Measurements from ENCODE around the gene TRAPPC10.

DNA sequence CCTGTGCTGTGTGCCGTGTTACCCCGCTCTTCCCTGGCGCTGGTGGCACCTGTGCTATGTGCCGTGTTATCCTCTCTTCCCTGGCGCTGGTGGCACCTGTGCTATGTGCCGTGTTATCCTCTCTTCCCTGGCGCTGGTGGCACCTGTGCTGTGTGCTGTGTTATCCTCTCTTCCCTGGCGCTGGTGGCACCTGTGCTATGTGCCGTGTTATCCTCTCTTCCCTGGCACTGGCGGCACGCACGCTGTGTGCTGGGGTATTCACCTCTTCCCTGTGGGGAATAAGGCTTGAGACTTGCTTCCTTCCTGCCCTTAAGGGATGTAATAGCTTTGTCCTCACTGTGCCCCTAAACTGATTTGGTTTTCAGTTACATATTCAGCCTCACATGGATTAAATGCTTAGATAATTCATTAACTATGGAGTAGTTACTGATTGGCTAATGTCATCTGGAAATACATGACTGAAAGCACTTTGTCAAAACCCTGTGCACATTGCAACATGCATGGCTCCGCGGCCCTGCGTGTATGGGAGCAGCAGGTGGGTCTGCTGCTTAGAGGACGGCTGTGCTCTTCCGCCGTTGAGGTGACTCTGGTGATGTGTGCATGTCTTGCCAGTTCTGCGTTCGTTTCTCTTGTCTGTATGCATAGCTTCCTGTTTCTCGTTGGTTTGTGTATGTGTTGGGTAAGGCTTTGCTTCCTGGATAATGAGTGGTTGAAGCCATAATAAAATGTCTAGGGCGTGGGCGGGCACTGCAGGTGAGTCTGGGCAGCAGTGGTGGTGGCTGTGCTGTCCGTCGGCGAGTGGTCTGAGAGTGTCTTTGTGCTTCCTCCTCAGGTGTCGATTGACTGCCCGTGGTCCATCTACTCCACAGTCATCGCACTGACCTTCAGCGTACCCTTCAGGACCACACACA, 77.1 kb downstream of the TRAPPC10 start:
- TF ChIP-seq PHB2 (IDR thresholded peaks at IDR 0.05; ENCODE audit: low read depth) (no peak), SMC3 (conservative IDR thresholded peaks at IDR 0.05; ENCODE audit: insufficient read depth, low read depth, low read length) (no peak), POLR2B (IDR thresholded peaks at IDR 0.05; ENCODE audit: low read depth, partially characterized antibody) (no peak), HNRNPH1 (optimal IDR thresholded peaks at IDR 0.05; ENCODE audit: low read depth, low read length) (no peak), MAFK (IDR thresholded peaks at IDR 0.05; ENCODE audit: low read length) (no peak), YY1 (IDR thresholded peaks at IDR 0.05; ENCODE audit: borderline replicate concordance in 1 of 3, control insufficient read depth in 1 of 3, extremely low read depth in 1 of 3, insufficient read depth in 3 of 3, insufficient read length in 1 of 3, insufficient replicate concordance in 2 of 3, low read depth in 1 of 3, low read length in 2 of 3) (no peak), SETDB1 (IDR thresholded peaks at IDR 0.05; ENCODE audit: low read length) (no peak), EZH2 (IDR thresholded peaks at IDR 0.05; ENCODE audit: borderline replicate concordance, low read depth, low read length) (no peak), EGR1 (conservative IDR thresholded peaks at IDR 0.05) (no peak), POLR2AphosphoS5 (IDR thresholded peaks at IDR 0.05; ENCODE audit: control insufficient read depth, insufficient read depth, low read depth, low read length) (no peak), ZNF644 (tag; IDR thresholded peaks at IDR 0.05; ENCODE audit: low read depth) (no peak)
- TF ChIP-seq, protein P1, sequence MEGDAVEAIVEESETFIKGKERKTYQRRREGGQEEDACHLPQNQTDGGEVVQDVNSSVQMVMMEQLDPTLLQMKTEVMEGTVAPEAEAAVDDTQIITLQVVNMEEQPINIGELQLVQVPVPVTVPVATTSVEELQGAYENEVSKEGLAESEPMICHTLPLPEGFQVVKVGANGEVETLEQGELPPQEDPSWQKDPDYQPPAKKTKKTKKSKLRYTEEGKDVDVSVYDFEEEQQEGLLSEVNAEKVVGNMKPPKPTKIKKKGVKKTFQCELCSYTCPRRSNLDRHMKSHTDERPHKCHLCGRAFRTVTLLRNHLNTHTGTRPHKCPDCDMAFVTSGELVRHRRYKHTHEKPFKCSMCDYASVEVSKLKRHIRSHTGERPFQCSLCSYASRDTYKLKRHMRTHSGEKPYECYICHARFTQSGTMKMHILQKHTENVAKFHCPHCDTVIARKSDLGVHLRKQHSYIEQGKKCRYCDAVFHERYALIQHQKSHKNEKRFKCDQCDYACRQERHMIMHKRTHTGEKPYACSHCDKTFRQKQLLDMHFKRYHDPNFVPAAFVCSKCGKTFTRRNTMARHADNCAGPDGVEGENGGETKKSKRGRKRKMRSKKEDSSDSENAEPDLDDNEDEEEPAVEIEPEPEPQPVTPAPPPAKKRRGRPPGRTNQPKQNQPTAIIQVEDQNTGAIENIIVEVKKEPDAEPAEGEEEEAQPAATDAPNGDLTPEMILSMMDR (IDR thresholded peaks at IDR 0.05 in 2 of 3, conservative IDR thresholded peaks at IDR 0.05 in 1 of 3; ENCODE audit: insufficient read depth in 2 of 3, low read depth in 1 of 3, low read length in 3 of 3): no peak
- TF ChIP-seq, protein P2, sequence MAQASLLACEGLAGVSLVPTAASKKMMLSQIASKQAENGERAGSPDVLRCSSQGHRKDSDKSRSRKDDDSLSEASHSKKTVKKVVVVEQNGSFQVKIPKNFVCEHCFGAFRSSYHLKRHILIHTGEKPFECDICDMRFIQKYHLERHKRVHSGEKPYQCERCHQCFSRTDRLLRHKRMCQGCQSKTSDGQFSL (CRISPR knock-in tag; IDR thresholded peaks at IDR 0.05): no peak
- TF ChIP-seq, protein P2 (tag; IDR thresholded peaks at IDR 0.05): no peak
- TF ChIP-seq, protein P3, sequence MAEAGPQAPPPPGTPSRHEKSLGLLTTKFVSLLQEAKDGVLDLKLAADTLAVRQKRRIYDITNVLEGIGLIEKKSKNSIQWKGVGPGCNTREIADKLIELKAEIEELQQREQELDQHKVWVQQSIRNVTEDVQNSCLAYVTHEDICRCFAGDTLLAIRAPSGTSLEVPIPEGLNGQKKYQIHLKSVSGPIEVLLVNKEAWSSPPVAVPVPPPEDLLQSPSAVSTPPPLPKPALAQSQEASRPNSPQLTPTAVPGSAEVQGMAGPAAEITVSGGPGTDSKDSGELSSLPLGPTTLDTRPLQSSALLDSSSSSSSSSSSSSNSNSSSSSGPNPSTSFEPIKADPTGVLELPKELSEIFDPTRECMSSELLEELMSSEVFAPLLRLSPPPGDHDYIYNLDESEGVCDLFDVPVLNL (CRISPR knock-in tag; IDR thresholded peaks at IDR 0.05; ENCODE audit: low read depth): no peak

Data from K562 (cell line).